ENCODE measurements around the gene KMT5C.

DNA sequence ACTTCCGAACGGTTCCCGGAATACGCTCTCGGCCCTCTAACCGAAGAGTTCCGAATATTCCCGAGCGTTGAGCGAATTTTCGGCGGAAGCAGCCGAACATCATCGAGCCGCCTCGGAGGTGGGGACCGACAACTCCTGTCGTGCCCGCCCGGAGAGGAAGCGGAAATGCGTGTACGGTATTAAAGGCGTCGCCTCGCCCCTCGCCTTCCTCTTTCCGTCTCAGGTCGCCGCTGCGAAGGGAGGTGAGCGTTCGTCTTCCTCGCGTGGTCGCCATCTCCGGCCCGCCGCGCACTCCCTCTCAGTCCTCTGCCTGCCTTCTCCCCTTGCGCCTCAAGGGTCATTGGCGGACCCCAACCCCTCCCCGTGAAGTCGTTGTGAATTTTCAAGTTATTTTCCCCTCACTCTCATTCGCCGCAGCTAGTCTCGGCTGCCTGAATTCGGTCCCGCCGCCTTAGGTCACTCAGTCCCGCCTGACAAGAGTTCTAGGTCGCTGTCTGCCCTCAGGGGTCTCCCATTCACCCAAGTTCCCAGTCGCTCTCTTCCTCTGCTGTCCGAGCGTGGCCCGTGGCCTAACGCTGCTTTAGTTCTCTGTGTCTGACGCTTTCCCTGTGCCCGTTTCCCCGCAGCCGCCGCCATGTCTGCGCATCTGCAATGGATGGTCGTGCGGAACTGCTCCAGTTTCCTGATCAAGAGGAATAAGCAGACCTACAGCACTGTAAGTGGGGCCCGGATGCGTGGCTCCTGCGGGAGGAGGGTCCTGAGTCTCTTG, 46.2 kb downstream of the KMT5C start, which contains the start of gene RPL28:
- TF ChIP-seq, protein P1, sequence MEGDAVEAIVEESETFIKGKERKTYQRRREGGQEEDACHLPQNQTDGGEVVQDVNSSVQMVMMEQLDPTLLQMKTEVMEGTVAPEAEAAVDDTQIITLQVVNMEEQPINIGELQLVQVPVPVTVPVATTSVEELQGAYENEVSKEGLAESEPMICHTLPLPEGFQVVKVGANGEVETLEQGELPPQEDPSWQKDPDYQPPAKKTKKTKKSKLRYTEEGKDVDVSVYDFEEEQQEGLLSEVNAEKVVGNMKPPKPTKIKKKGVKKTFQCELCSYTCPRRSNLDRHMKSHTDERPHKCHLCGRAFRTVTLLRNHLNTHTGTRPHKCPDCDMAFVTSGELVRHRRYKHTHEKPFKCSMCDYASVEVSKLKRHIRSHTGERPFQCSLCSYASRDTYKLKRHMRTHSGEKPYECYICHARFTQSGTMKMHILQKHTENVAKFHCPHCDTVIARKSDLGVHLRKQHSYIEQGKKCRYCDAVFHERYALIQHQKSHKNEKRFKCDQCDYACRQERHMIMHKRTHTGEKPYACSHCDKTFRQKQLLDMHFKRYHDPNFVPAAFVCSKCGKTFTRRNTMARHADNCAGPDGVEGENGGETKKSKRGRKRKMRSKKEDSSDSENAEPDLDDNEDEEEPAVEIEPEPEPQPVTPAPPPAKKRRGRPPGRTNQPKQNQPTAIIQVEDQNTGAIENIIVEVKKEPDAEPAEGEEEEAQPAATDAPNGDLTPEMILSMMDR (IDR thresholded peaks at IDR 0.05), result peak in 1 of 5 experiments; percentile 13
- TF ChIP-seq POLR2A (IDR thresholded peaks at IDR 0.05), result peak; percentile 100
